Measurements from ENCODE around the gene CLEC3A.

CLEC3A gene

DNA sequence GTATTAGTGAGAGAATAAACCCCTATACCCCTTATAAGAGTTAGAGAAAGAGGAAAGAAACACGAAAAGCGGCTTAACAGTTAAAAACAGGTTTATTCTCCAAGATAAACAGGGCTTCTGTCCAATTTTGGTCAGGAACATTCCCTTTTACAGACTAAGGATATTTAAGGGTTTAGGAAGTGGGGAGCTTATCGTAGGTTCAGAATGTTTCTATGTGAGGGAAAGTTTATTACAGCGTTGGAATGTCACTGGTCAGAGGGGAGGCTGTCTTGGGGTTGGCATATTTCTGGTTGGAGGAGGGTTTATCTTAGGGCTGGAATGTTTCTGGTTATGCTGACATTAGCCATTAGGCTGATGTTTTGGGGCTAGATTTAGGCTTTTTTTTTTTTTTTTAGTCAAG lies 43.0 kb downstream of the CLEC3A start:
- no peak overlapping the region for H3K4me3 ChIP-seq (ENCODE audit: low read length)
- no CpG with 5 or more reads among the region's 4 CpGs for WGBS (ENCODE audit: extremely low coverage, insufficient coverage, low lambda C conversion rate)

DNA sequence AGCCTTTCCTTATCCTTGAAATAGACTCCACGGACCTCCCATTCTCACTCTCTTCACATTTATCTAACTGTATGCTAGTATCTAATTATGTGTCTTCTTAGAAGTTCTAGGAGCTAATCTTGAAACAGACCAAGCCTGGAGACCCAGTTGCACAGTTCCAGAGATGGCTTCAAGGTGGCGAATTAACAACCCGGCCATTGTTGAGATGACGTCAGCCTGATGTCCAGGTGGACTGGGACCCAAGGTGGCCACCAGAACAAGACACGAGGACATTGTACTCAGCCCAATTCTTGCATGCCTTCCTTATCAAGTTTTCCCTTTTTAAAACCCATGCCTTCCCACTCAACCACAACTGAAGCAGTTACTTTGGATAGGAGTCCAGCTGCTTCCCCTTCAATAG lies 47.6 kb downstream of the CLEC3A start:
- no peaks in the 10 kb centered on the region for H3K79me1 ChIP-seq (ENCODE audit: low read length)
- H3K18ac ChIP-seq (ENCODE audit: low read length): no peak overlapping the region
- H3K56ac ChIP-seq (ENCODE audit: low read length): no peak overlapping the region
- no peak overlapping the region for H2BK120ac ChIP-seq (ENCODE audit: low read depth, low read length)
- H3K23ac ChIP-seq (ENCODE audit: low read length): no peak overlapping the region
- H2BK5ac ChIP-seq (ENCODE audit: low read length): no peak overlapping the region
- no peak overlapping the region for H2AK5ac ChIP-seq (ENCODE audit: low read length)
- no peak overlapping the region for H3K4me3 ChIP-seq (ENCODE audit: low read length)
- no peak overlapping the region for H4K8ac ChIP-seq (ENCODE audit: low read depth, low read length)
- H3K4me1 ChIP-seq (ENCODE audit: control insufficient read depth, low read depth, low read length): no peaks in the 10 kb centered on the region
- no peak overlapping the region for H4K5ac ChIP-seq (ENCODE audit: low read length)
- no peak overlapping the region for H2BK15ac ChIP-seq (replicated peaks; ENCODE audit: low read depth)
- no peaks in the 10 kb centered on the region for H3K79me2 ChIP-seq (ENCODE audit: control insufficient read depth, insufficient read depth, low read length)
- H3K4ac ChIP-seq (ENCODE audit: low read depth, low read length): no peak overlapping the region
- H3K36me3 ChIP-seq (ENCODE audit: control insufficient read depth, insufficient read depth, low read length): no peaks in the 10 kb centered on the region
- no peak overlapping the region for H3K9ac ChIP-seq (ENCODE audit: low read length)
- H3K27me3 ChIP-seq (ENCODE audit: insufficient read depth, low read length, poor library complexity): peaks cover 26% of the 10 kb centered on the region
- H3K4me2 ChIP-seq (ENCODE audit: low read length): no peak overlapping the region
- no peak overlapping the region for H3K27ac ChIP-seq (ENCODE audit: low read depth, low read length)
- DNase-seq: no peak
- WGBS (ENCODE audit: extremely low coverage, insufficient coverage, low lambda C conversion rate): no CpG with 5 or more reads among the region's 5 CpGs

More for the DNA sequence above, 43.0 kb downstream of the CLEC3A start:
- H3K4me2 ChIP-seq (ENCODE audit: low read length): no peak overlapping the region
- no peak overlapping the region for H3K23ac ChIP-seq (ENCODE audit: low read length)
- DNase-seq: no peak
- H2BK120ac ChIP-seq (ENCODE audit: low read depth, low read length): no peak overlapping the region
- no peak overlapping the region for H3K56ac ChIP-seq (ENCODE audit: low read length)
- no peak overlapping the region for H2AK5ac ChIP-seq (ENCODE audit: low read length)
- no peak overlapping the region for H4K8ac ChIP-seq (ENCODE audit: low read depth, low read length)
- H3K27ac ChIP-seq (ENCODE audit: low read depth, low read length): no peak overlapping the region
- H3K36me3 ChIP-seq (ENCODE audit: control insufficient read depth, insufficient read depth, low read length): no peaks in the 10 kb centered on the region
- peaks cover 9% of the 10 kb centered on the region for H3K27me3 ChIP-seq (ENCODE audit: insufficient read depth, low read length, poor library complexity)
- no peak overlapping the region for H2BK5ac ChIP-seq (ENCODE audit: low read length)
- no peaks in the 10 kb centered on the region for H3K79me2 ChIP-seq (ENCODE audit: control insufficient read depth, insufficient read depth, low read length)
- no peak overlapping the region for H3K18ac ChIP-seq (ENCODE audit: low read length)
- no peaks in the 10 kb centered on the region for H3K79me1 ChIP-seq (ENCODE audit: low read length)
- H2BK15ac ChIP-seq (replicated peaks; ENCODE audit: low read depth): no peak overlapping the region
- no peak overlapping the region for H4K5ac ChIP-seq (ENCODE audit: low read length)
- no peak overlapping the region for H3K9ac ChIP-seq (ENCODE audit: low read length)
- H3K4ac ChIP-seq (ENCODE audit: low read depth, low read length): no peak overlapping the region
- no peaks in the 10 kb centered on the region for H3K4me1 ChIP-seq (ENCODE audit: control insufficient read depth, low read depth, low read length)

- H3K56ac ChIP-seq (ENCODE audit: low read length): no peak overlapping the region
- no peak overlapping the region for H3K9ac ChIP-seq (ENCODE audit: low read length)
- H3K4me2 ChIP-seq (ENCODE audit: low read length): no peak overlapping the region
- H3K79me1 ChIP-seq (ENCODE audit: low read length): no peaks in the 10 kb centered on the region
- no peak overlapping the region for H3K23ac ChIP-seq (ENCODE audit: low read length)
- H3K4me3 ChIP-seq (ENCODE audit: low read length): no peak overlapping the region
- H3K79me2 ChIP-seq (ENCODE audit: control insufficient read depth, insufficient read depth, low read length): no peaks in the 10 kb centered on the region
- H4K8ac ChIP-seq (ENCODE audit: low read depth, low read length): no peak overlapping the region
- H2AK5ac ChIP-seq (ENCODE audit: low read length): no peak overlapping the region
- peaks cover 27% of the 10 kb centered on the region for H3K27me3 ChIP-seq (ENCODE audit: insufficient read depth, low read length, poor library complexity)
- no peaks in the 10 kb centered on the region for H3K4me1 ChIP-seq (ENCODE audit: control insufficient read depth, low read depth, low read length)
- H3K27ac ChIP-seq (ENCODE audit: low read depth, low read length): no peak overlapping the region
- no peak overlapping the region for H3K4ac ChIP-seq (ENCODE audit: low read depth, low read length)
- no peak overlapping the region for H2BK5ac ChIP-seq (ENCODE audit: low read length)
- H3K18ac ChIP-seq (ENCODE audit: low read length): no peak overlapping the region
- no peak overlapping the region for H4K5ac ChIP-seq (ENCODE audit: low read length)
- WGBS (ENCODE audit: extremely low coverage, insufficient coverage, low lambda C conversion rate): no CpG with 5 or more reads among the region's 5 CpGs
- no peak overlapping the region for H2BK15ac ChIP-seq (replicated peaks; ENCODE audit: low read depth)
- no peaks in the 10 kb centered on the region for H3K36me3 ChIP-seq (ENCODE audit: control insufficient read depth, insufficient read depth, low read length)
- no peak overlapping the region for H2BK120ac ChIP-seq (ENCODE audit: low read depth, low read length)
- DNase-seq: peak; percentile 69
Observed at GRCh38 chr16:78072275-78072674, 49.9 kb downstream of the CLEC3A start.

GRCh38 chr16:78075800-78076199 lies 53.5 kb downstream of the CLEC3A start:
- H2BK120ac ChIP-seq (ENCODE audit: low read depth, low read length): no peak overlapping the region
- no peak overlapping the region for H3K18ac ChIP-seq (ENCODE audit: low read length)
- no peak overlapping the region for H3K4me2 ChIP-seq (ENCODE audit: low read length)
- no peak overlapping the region for H3K9ac ChIP-seq (ENCODE audit: low read length)
- H2BK15ac ChIP-seq (replicated peaks; ENCODE audit: low read depth): no peak overlapping the region
- DNase-seq: peak; percentile 14
- H2BK5ac ChIP-seq (ENCODE audit: low read length): no peak overlapping the region
- H3K27ac ChIP-seq (ENCODE audit: low read depth, low read length): no peak overlapping the region
- H3K56ac ChIP-seq (ENCODE audit: low read length): no peak overlapping the region
- H3K4me3 ChIP-seq (ENCODE audit: low read length): no peak overlapping the region
- no peaks in the 10 kb centered on the region for H3K79me2 ChIP-seq (ENCODE audit: control insufficient read depth, insufficient read depth, low read length)
- H3K79me1 ChIP-seq (ENCODE audit: low read length): no peaks in the 10 kb centered on the region
- H3K4ac ChIP-seq (ENCODE audit: low read depth, low read length): no peak overlapping the region
- WGBS (ENCODE audit: extremely low coverage, insufficient coverage, low lambda C conversion rate): no CpG with 5 or more reads among the region's 3 CpGs
- no peaks in the 10 kb centered on the region for H3K4me1 ChIP-seq (ENCODE audit: control insufficient read depth, low read depth, low read length)
- peaks cover 26% of the 10 kb centered on the region for H3K27me3 ChIP-seq (ENCODE audit: insufficient read depth, low read length, poor library complexity)
- no peak overlapping the region for H4K8ac ChIP-seq (ENCODE audit: low read depth, low read length)
- H4K5ac ChIP-seq (ENCODE audit: low read length): no peak overlapping the region
- no peak overlapping the region for H3K23ac ChIP-seq (ENCODE audit: low read length)
- H2AK5ac ChIP-seq (ENCODE audit: low read length): no peak overlapping the region
- no peaks in the 10 kb centered on the region for H3K36me3 ChIP-seq (ENCODE audit: control insufficient read depth, insufficient read depth, low read length)

- Histone ChIP-seq H3K4me3 (ENCODE audit: low read length) (no peak overlapping the region), H3K18ac (ENCODE audit: low read length) (no peak overlapping the region), H2BK5ac (ENCODE audit: low read length) (no peak overlapping the region), H2AK5ac (ENCODE audit: low read length) (no peak overlapping the region), H3K27me3 (ENCODE audit: insufficient read depth, low read length, poor library complexity) (peaks cover 7% of the 10 kb centered on the region), H3K27ac (ENCODE audit: low read depth, low read length) (no peak overlapping the region), H4K5ac (ENCODE audit: low read length) (no peak overlapping the region), H3K9ac (ENCODE audit: low read length) (no peak overlapping the region), H3K79me1 (ENCODE audit: low read length) (no peaks in the 10 kb centered on the region), H3K4ac (ENCODE audit: low read depth, low read length) (no peak overlapping the region), H3K4me2 (ENCODE audit: low read length) (no peak overlapping the region), H3K36me3 (ENCODE audit: control insufficient read depth, insufficient read depth, low read length) (no peaks in the 10 kb centered on the region), H3K79me2 (ENCODE audit: control insufficient read depth, insufficient read depth, low read length) (no peaks in the 10 kb centered on the region), H2BK15ac (replicated peaks; ENCODE audit: low read depth) (no peak overlapping the region), H2BK120ac (ENCODE audit: low read depth, low read length) (no peak overlapping the region), H3K56ac (ENCODE audit: low read length) (no peak overlapping the region), H4K8ac (ENCODE audit: low read depth, low read length) (no peak overlapping the region), H3K23ac (ENCODE audit: low read length) (no peak overlapping the region), H3K4me1 (ENCODE audit: control insufficient read depth, low read depth, low read length) (no peaks in the 10 kb centered on the region)
- WGBS (ENCODE audit: extremely low coverage, insufficient coverage, low lambda C conversion rate): no CpG with 5 or more reads among the region's 4 CpGs
- DNase-seq: no peak
Observed at GRCh38 chr16:78081341-78081740, 59.0 kb downstream of the CLEC3A start.

Data from mesendoderm (in vitro differentiated cells).